ENCODE results near the gene PLCD3.

DNA sequence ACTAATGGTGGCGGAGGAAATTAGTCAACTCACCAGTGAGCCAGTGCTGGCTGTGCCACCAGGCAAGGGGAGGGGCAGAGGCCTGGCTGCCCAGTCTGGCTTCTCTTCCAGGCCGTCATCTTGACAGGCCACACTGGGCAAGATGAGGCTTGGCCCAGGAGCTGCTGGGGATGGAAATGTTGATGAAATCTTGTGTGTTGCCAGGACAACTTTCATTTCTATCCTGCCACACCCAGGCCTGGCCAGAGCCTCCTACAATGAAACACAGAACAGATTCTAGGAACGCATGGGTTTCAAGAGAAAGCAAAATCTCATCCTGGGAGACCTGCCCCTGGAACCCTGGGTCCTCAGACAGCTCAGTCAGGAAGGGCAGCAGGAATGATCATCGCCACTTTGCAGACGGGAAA, 38.6 kb upstream of the PLCD3 start:
- TF ChIP-seq POLR2A (IDR thresholded peaks at IDR 0.05) = no peak
- TF ChIP-seq, protein P1, sequence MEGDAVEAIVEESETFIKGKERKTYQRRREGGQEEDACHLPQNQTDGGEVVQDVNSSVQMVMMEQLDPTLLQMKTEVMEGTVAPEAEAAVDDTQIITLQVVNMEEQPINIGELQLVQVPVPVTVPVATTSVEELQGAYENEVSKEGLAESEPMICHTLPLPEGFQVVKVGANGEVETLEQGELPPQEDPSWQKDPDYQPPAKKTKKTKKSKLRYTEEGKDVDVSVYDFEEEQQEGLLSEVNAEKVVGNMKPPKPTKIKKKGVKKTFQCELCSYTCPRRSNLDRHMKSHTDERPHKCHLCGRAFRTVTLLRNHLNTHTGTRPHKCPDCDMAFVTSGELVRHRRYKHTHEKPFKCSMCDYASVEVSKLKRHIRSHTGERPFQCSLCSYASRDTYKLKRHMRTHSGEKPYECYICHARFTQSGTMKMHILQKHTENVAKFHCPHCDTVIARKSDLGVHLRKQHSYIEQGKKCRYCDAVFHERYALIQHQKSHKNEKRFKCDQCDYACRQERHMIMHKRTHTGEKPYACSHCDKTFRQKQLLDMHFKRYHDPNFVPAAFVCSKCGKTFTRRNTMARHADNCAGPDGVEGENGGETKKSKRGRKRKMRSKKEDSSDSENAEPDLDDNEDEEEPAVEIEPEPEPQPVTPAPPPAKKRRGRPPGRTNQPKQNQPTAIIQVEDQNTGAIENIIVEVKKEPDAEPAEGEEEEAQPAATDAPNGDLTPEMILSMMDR (IDR thresholded peaks at IDR 0.05) = no peak
- TF ChIP-seq POLR2AphosphoS5 (IDR thresholded peaks at IDR 0.05; ENCODE audit: insufficient read depth in 1 of 2, low read depth in 1 of 2) = peak; percentile 75 to 76
